Muscle of leg (tissue), 11 donors: ENCODE measurements around the gene SLC9A3. TPM values are rescaled to one million over a fixed set of nuclear protein-coding genes. Genes with fewer than 3 reads are reported as not detected.

Source experiments
- DNase-seq: peaks from one replicate; pipeline ENCODE4 v3.0.0; 2013
- H3K27ac ChIP-seq: one replicate; pipeline ENCODE4 v1.5.1; 2013; ENCODE audit warnings: mild to moderate bottlenecking, low read length, control low read depth
- H3K27me3 ChIP-seq: one replicate; pipeline ENCODE4 v1.6.1; 2013; ENCODE audit warnings: low read length; ENCODE audit not compliant: control insufficient read depth, insufficient read depth
- H3K36me3 ChIP-seq: one replicate; pipeline ENCODE4 v1.6.1; 2013; ENCODE audit warnings: low read length; ENCODE audit not compliant: control insufficient read depth, insufficient read depth
- H3K4me1 ChIP-seq: one replicate; pipeline ENCODE4 v1.6.1; 2013; ENCODE audit warnings: low read length; ENCODE audit not compliant: control insufficient read depth, insufficient read depth
- H3K4me3 ChIP-seq: one replicate; pipeline ENCODE4 v1.5.1; 2013; ENCODE audit warnings: low read length, control low read depth
- H3K9me3 ChIP-seq: replicated peaks from 2 replicates; pipeline ENCODE4 v1.6.1; 2013; ENCODE audit warnings: low read depth, low read length; ENCODE audit not compliant: control insufficient read depth
- WGBS: methylation state at CpG from one replicate; pipeline ENCODE4 v1.1.5; 2013; ENCODE audit warnings: missing lambda C conversion rate; ENCODE audit not compliant: insufficient coverage; 5-methylcytosine and 5-hydroxymethylcytosine counted together
- polyA plus RNA-seq, 8 donors: library from polyadenylated mRNA; unstranded; fragments of 120-200 nt; gene quantifications; one replicate each; pipeline versions ENCODE4 v1.2.1 to v1.2.3, GENCODE V29; 2013; ENCODE audit warnings: inconsistent platforms in 1 of 8, low replicate concordance in 1 of 8; ENCODE audit not compliant: insufficient read length in 8 of 8, insufficient read depth in 1 of 8
- total RNA-seq: library from RNA; stranded (reverse); fragments of 120-200 nt; gene quantifications from one replicate; pipeline ENCODE4 v1.2.4, GENCODE V29; 2013

Gene SLC9A3
- total and polyA plus RNA-seq, 9 donors, result 1.2 to 8.2 (median 2.4) TPM

GRCh38 chr5:451587-452458, 72.4 kb downstream of the SLC9A3 start:
- no peak overlapping the region for H3K27ac ChIP-seq
- DNase-seq, result no peak
- H3K36me3 ChIP-seq, result peaks cover 74% of the 10 kb centered on the region
- peaks cover 14% of the 10 kb centered on the region for H3K9me3 ChIP-seq
- H3K27me3 ChIP-seq, result no peaks in the 10 kb centered on the region
- H3K4me3 ChIP-seq, result no peak overlapping the region
- 100% methylated on average over 1 of the region's 5 CpGs for WGBS
- no peaks in the 10 kb centered on the region for H3K4me1 ChIP-seq

GRCh38 chr5:449151-449550, 75.1 kb downstream of the SLC9A3 start:
- Histone ChIP-seq H3K9me3 (peaks cover 14% of the 10 kb centered on the region), H3K36me3 (peaks cover 71% of the 10 kb centered on the region)
- 80% methylated on average over 1 of the region's 5 CpGs for WGBS

DNA sequence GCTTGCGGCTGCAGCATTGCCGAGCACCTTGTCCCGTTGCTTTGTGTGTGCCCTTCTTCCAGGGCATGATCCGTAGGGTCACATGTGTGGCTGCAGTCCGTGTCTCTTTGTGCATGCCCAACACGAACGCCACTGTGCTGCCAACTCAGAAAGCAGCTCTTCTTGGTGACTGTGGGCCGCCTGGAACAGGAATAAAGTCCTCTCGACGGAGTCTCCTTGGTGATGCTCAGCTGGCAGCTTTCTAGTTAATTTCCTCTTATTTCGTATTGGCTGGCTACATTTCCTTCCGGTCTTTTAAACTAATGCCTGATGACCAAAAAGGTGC, 75.5 kb downstream of the SLC9A3 start:
- H3K36me3 ChIP-seq, result peaks cover 67% of the 10 kb centered on the region
- no peak overlapping the region for H3K27ac ChIP-seq
- peaks cover 5% of the 10 kb centered on the region for H3K4me1 ChIP-seq
- H3K27me3 ChIP-seq, result no peaks in the 10 kb centered on the region
- WGBS, result 90% methylated on average over 12 of the region's 12 CpGs
- no peak overlapping the region for H3K4me3 ChIP-seq
- DNase-seq, result no peak
- peaks cover 14% of the 10 kb centered on the region for H3K9me3 ChIP-seq

More at GRCh38 chr5:449151-449550, 75.1 kb downstream of the SLC9A3 start:
- H3K4me1 ChIP-seq, result peaks cover under 1% of the 10 kb centered on the region
- no peak overlapping the region for H3K27ac ChIP-seq
- H3K27me3 ChIP-seq, result no peaks in the 10 kb centered on the region
- DNase-seq, result no peak
- no peak overlapping the region for H3K4me3 ChIP-seq

DNA sequence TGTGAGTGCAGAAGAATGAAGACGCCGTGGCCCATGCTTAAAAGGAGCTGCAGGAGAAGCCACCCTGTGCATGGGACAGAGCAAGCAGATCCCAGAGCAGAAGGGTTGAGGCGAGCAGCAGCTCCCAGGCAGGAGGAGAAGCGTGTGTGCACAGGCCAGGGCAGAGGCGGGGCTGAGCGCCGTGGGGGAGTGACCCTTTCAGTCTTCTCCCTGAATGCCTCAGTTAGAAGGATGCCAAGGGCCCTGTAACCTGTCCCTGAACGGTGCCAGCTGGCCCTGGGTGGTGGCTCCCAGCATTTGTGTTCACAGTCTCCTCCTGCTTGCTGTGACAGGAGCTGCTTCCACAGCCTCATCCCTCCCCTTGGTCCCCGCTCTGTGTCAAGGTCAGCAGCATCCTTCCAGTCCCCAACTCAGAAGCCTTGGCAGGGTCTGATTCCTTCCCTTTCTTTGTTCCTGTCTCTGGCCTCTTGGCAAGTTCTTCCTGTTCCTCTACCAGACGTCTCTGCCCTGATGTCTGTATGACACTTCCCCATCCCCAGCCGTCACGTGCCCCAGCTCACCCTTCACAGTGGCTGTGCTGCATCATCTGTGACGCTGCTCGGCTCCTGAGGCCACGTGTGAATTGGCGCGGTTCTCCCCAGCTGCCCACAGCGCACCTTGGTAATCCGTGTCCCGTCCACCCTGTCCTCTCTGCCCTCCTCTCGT, 76.0 kb downstream of the SLC9A3 start:
- peak; percentile 69 for DNase-seq
- peaks cover 61% of the 10 kb centered on the region for H3K36me3 ChIP-seq
- peaks cover 14% of the 10 kb centered on the region for H3K9me3 ChIP-seq
- 87% methylated on average over 21 of the region's 21 CpGs for WGBS
- H3K27me3 ChIP-seq, result no peaks in the 10 kb centered on the region
- H3K4me1 ChIP-seq, result peaks cover 9% of the 10 kb centered on the region
- H3K27ac ChIP-seq, result no peak overlapping the region
- no peak overlapping the region for H3K4me3 ChIP-seq

- H3K9me3 ChIP-seq, result peaks cover 13% of the 10 kb centered on the region
- WGBS, result 94% methylated on average over 21 of the region's 21 CpGs
- no peak for DNase-seq
- no peak overlapping the region for H3K27ac ChIP-seq
- no peaks in the 10 kb centered on the region for H3K27me3 ChIP-seq
- no peak overlapping the region for H3K4me3 ChIP-seq
- peaks cover 54% of the 10 kb centered on the region for H3K36me3 ChIP-seq
- peaks cover 9% of the 10 kb centered on the region for H3K4me1 ChIP-seq
These were observed 76.7 kb downstream of the SLC9A3 start for GRCh38 chr5:447501-447900.

GRCh38 chr5:446883-447263, 77.4 kb downstream of the SLC9A3 start:
- Histone ChIP-seq H3K4me1 (peaks cover 14% of the 10 kb centered on the region), H3K36me3 (peaks cover 50% of the 10 kb centered on the region)
- DNase-seq, result peak; percentile 47

DNA sequence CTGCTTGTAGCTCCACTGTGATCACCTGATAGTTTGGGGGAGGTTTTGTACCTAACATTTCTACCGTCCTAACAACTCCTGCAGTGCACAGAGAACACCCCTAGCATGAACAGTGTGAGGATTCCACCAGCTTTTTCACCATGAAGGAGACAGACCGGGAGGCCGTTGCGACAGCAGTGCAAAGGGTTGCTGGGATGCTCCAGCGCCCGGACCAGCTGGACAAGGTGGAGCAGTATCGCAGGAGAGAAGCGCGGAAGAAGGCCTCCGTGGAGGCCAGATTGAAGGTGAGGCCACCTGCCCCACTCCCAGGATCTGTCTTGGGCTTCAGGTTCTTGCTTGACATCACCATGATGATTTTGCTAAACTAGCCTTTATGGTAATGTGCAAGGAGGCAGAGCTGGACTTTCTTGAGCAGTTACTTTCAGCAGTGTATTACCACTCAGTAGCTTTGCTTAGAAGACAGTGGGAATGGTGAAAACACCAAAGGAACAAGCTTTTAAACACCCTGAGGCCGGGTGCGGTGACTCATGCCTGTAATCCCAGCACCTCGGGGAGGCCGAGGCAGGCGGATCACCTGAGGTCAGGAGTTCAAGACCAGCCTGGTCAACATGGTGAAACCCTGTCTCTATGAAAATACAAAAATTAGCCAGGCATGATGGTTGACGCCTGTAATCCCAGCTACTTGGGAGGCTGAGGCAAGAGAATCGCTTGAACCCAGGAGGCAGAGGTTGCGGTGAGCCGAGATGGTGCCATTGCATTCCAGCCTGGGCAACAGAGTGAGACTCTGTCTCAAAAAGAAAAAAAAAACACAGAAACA, 78.0 kb downstream of the SLC9A3 start:
- Histone ChIP-seq H3K27me3 (no peaks in the 10 kb centered on the region), H3K4me1 (peaks cover 14% of the 10 kb centered on the region), H3K4me3 (no peak overlapping the region), H3K27ac (no peak overlapping the region), H3K36me3 (peaks cover 45% of the 10 kb centered on the region), H3K9me3 (peaks cover 2% of the 10 kb centered on the region)
- no peak for DNase-seq
- WGBS, result 89% methylated on average over 16 of the region's 19 CpGs

More at GRCh38 chr5:446883-447263, 77.4 kb downstream of the SLC9A3 start:
- no peak overlapping the region for H3K4me3 ChIP-seq
- WGBS, result 61% methylated on average over 7 of the region's 7 CpGs
- no peaks in the 10 kb centered on the region for H3K27me3 ChIP-seq
- peaks cover 7% of the 10 kb centered on the region for H3K9me3 ChIP-seq
- no peak overlapping the region for H3K27ac ChIP-seq

DNA sequence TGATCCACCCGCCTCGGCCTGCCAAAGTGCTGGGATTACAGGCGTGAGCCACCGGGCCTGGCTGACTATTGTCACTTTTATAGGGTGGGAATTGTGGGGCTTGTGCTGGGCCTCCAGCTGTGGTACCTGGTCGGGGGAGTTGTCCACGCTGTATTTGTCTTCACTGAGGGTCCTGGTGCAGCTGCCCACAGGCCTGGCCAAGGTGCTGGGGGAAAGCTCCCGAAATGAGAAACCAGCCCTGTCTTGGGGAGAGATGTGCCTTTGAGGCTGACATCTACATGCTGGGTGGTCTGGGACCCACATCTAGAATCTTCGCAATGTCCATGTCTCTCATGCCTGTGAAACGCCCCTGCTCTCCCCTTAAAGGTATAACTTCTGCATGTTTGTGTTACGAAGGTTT, 78.7 kb downstream of the SLC9A3 start:
- Histone ChIP-seq H3K27ac (no peak overlapping the region), H3K36me3 (peaks cover 45% of the 10 kb centered on the region), H3K4me1 (peaks cover 14% of the 10 kb centered on the region), H3K4me3 (no peak overlapping the region), H3K9me3 (peaks cover 2% of the 10 kb centered on the region), H3K27me3 (no peaks in the 10 kb centered on the region)
- WGBS, result 91% methylated on average over 5 of the region's 10 CpGs
- no peak for DNase-seq

DNA sequence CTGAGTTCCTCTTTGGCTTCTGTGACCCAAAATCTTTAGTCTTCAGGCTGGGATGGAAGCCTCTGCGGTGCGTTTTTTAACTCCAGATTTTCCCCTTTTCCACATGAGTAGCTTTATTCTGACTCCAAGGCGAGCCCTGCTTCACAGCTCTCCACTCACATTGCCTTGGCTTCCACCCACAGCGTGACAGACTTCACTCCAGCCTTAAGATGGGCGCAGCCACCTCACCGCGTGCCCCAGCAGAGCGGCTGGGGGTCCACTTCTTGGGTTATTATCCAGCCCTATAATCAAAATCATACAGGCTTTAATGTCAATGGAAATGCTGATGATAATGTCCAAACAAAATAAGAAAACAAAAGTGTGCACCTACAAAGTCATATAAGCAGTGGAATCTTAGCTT, 80.0 kb downstream of the SLC9A3 start:
- H3K4me3 ChIP-seq, result peak overlapping the region; percentile 68
- peaks cover 35% of the 10 kb centered on the region for H3K36me3 ChIP-seq
- H3K4me1 ChIP-seq, result peaks cover 14% of the 10 kb centered on the region
- H3K9me3 ChIP-seq, result no peaks in the 10 kb centered on the region
- no peak overlapping the region for H3K27ac ChIP-seq
- WGBS, result 56% methylated on average over 3 of the region's 8 CpGs
- no peaks in the 10 kb centered on the region for H3K27me3 ChIP-seq
- DNase-seq, result no peak
